ENCODE results near the gene SDCCAG8.

Gene SDCCAG8

DNA sequence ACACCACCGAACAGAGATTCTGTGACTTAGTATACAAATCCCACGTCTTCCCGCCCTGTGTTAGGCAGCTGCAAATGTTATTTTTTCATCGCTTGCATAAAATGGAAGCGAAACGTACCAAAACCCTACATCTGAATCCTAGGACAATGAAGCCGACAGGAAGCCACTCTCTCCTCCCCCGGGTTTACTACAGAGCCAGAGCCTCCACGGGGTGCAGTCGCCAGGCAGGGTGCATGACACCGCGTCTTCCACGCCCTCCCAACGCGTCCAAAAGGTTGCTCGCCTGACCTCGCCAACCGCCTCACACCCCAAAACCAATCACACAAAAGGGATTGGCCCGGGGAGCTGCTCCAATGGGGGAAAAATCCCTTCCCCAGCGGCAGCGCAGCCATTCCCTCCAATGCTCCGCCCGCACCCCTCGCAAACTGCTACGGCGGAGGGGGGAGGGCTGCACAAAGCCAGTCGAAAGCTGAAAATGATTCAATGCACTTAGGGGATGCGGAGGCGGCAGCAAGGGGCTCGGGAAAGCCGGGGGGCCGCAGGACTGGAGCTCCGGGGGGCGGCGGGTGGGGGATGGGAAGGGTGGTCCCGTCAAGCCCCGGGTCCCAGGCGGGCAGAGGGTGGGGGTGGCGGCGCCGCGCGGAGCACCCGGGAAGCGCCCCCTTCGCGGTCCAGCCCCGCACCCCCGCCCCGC, 1.5 kb upstream of the SDCCAG8 start (continued):
- TF ChIP-seq ZSCAN4 (tag by site-specific recombination; IDR thresholded peaks at IDR 0.05) (peak; percentile 25; the same call in 1 of the 2 replicates), RBAK (tag by site-specific recombination; IDR thresholded peaks at IDR 0.05) (no peak), ZNF670 (tag by site-specific recombination; IDR thresholded peaks at IDR 0.05; ENCODE audit: low read depth) (no peak), ZNF843 (tag by site-specific recombination; IDR thresholded peaks at IDR 0.05) (peak; percentile 28; the same call in 1 of the 2 replicates), MZF1 (tag by site-specific recombination; IDR thresholded peaks at IDR 0.05; ENCODE audit: borderline replicate concordance) (peak; percentile 88), ZBTB48 (tag by site-specific recombination; IDR thresholded peaks at IDR 0.05) (peak; percentile 43), ZNF157 (tag by site-specific recombination; IDR thresholded peaks at IDR 0.05) (no peak), MYNN (tag by site-specific recombination; IDR thresholded peaks at IDR 0.05; ENCODE audit: borderline replicate concordance) (no peak), ZNF16 (tag by site-specific recombination; IDR thresholded peaks at IDR 0.05; ENCODE audit: low read depth) (no peak), GLIS1 (tag by site-specific recombination; IDR thresholded peaks at IDR 0.05) (peak; percentile 72), ZNF610 (tag by site-specific recombination; IDR thresholded peaks at IDR 0.05; ENCODE audit: borderline replicate concordance) (no peak), ZNF768 (tag by site-specific recombination; IDR thresholded peaks at IDR 0.05) (no peak), ZNF18 (tag by site-specific recombination; IDR thresholded peaks at IDR 0.05) (no peak), ZNF10 (tag by site-specific recombination; IDR thresholded peaks at IDR 0.05) (no peak), ZNF202 (tag by site-specific recombination; IDR thresholded peaks at IDR 0.05; ENCODE audit: borderline replicate concordance) (no peak), ZNF302 (tag by site-specific recombination; IDR thresholded peaks at IDR 0.05; ENCODE audit: low read depth) (no peak), ZNF184 (tag by site-specific recombination; IDR thresholded peaks at IDR 0.05) (0 out of 2 replicates have a peak, but pooled peaks have one; percentile 3), INSM2 (tag by site-specific recombination; IDR thresholded peaks at IDR 0.05) (no peak), KLF16 (tag by site-specific recombination; IDR thresholded peaks at IDR 0.05) (peak; percentile 77), ZNF223 (tag by site-specific recombination; IDR thresholded peaks at IDR 0.05) (peak; percentile 59; the same call in 1 of the 2 replicates), PRDM6 (tag by site-specific recombination; IDR thresholded peaks at IDR 0.05) (no peak), SP3 (tag by site-specific recombination; IDR thresholded peaks at IDR 0.05) (peak; percentile 29), TCF7L2 (IDR thresholded peaks at IDR 0.05; ENCODE audit: borderline replicate concordance, low read depth, low read length) (no peak), ZNF473 (tag by site-specific recombination; IDR thresholded peaks at IDR 0.05) (no peak), PRDM1 (tag by site-specific recombination; IDR thresholded peaks at IDR 0.05) (peak; percentile 60)
- TF ChIP-seq, protein P1, sequence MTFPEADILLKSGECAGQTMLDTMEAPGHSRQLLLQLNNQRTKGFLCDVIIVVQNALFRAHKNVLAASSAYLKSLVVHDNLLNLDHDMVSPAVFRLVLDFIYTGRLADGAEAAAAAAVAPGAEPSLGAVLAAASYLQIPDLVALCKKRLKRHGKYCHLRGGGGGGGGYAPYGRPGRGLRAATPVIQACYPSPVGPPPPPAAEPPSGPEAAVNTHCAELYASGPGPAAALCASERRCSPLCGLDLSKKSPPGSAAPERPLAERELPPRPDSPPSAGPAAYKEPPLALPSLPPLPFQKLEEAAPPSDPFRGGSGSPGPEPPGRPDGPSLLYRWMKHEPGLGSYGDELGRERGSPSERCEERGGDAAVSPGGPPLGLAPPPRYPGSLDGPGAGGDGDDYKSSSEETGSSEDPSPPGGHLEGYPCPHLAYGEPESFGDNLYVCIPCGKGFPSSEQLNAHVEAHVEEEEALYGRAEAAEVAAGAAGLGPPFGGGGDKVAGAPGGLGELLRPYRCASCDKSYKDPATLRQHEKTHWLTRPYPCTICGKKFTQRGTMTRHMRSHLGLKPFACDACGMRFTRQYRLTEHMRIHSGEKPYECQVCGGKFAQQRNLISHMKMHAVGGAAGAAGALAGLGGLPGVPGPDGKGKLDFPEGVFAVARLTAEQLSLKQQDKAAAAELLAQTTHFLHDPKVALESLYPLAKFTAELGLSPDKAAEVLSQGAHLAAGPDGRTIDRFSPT (tag by site-specific recombination; IDR thresholded peaks at IDR 0.05), result peak; percentile 65; the same call in 1 of the 2 replicates
- TF ChIP-seq, protein P2, sequence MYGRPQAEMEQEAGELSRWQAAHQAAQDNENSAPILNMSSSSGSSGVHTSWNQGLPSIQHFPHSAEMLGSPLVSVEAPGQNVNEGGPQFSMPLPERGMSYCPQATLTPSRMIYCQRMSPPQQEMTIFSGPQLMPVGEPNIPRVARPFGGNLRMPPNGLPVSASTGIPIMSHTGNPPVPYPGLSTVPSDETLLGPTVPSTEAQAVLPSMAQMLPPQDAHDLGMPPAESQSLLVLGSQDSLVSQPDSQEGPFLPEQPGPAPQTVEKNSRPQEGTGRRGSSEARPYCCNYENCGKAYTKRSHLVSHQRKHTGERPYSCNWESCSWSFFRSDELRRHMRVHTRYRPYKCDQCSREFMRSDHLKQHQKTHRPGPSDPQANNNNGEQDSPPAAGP (tag by site-specific recombination; IDR thresholded peaks at IDR 0.05), result 0 out of 2 replicates have a peak, but pooled peaks have one; percentile 36

Measured in HEK293 (cell line).